Mammary epithelial cell (primary cell): ENCODE results near the gene FAM153A.
"Not testable (repeated sequence)": the region's sequence is repeated elsewhere in the genome, so short reads cannot be mapped to it uniquely, and the experiment has no call there.

Experiments
- CTCF ChIP-seq, 2 donors: IDR thresholded peaks in 1 of 2; conservative IDR thresholded peaks in 1 of 2; 2 replicates each; pipeline ENCODE4 v1.5.1; 2011 to 2012; ENCODE audit warnings: inconsistent platforms in 2 of 2, low read length in 2 of 2, mild to moderate bottlenecking in 2 of 2, control low read depth in 1 of 2, low read depth in 1 of 2; ENCODE audit not compliant: insufficient read depth in 1 of 2; ENCODE audit errors: extremely low read depth in 1 of 2
- EZH2 ChIP-seq: IDR thresholded peaks from 2 replicates; pipeline ENCODE4 v1.6.1; 2012; ENCODE audit warnings: low read length, inconsistent platforms, borderline replicate concordance

GRCh38 chr5:177688091-177688490 is 94.6 kb downstream of the FAM153A start:
- TF ChIP-seq CTCF (conservative IDR thresholded peaks at IDR 0.05 in 1 of 2, IDR thresholded peaks at IDR 0.05 in 1 of 2; ENCODE audit: extremely low read depth in 1 of 2, insufficient read depth in 1 of 2, low read depth in 1 of 2, low read length in 2 of 2); EZH2: not testable (repeated sequence)
